GM19240 (cell line): Measurements from ENCODE around the gene PPARD.
"Not testable (repeated sequence)": the region's sequence is repeated elsewhere in the genome, so short reads cannot be mapped to it uniquely, and the experiment has no call there.

Source experiments
- DNase-seq: peaks from one replicate; pipeline ENCODE4 v3.0.0; 2011; ENCODE audit warnings: low spot score; ENCODE audit not compliant: insufficient read length

Gene PPARD

GRCh38 chr6:35312076-35312800 is 30.1 kb upstream of the PPARD start:
- DNase-seq: no peak

GRCh38 chr6:35312807-35313206 is 29.6 kb upstream of the PPARD start:
- no peak for DNase-seq

DNA sequence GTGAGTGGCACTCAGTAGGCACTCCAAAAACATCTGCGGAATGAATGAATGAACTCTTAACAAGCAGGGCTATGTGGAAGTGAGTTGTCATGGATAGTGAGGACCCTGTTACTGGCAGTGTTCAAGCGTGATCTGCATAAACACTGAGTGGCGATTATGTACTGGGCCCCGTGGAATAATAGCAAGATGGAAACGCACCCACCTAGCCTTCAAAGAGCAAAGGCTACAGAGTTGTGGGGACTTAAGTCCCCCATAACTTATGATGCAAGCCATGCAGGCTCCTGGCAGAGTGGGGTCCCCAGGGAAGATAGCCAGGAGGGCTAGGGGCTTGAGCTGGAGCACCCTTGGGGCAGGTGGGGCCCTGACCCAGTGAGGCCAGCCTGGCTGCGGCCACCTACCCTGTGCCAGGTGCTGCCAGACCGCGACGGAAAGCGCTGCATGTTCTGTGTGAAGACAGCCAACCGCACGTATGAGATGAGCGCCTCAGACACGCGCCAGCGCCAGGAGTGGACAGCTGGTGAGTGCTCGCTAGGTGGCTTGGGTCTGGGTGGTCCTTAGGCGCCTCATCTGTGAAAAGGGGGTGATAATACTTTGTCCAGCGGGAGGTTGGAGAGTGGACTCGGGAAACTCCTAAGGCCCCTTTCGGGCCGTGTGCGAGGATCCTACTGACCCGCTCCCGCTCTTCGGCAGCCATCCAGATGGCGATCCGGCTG is 24.7 kb upstream of the PPARD start:
- DNase-seq: no peak

DNA sequence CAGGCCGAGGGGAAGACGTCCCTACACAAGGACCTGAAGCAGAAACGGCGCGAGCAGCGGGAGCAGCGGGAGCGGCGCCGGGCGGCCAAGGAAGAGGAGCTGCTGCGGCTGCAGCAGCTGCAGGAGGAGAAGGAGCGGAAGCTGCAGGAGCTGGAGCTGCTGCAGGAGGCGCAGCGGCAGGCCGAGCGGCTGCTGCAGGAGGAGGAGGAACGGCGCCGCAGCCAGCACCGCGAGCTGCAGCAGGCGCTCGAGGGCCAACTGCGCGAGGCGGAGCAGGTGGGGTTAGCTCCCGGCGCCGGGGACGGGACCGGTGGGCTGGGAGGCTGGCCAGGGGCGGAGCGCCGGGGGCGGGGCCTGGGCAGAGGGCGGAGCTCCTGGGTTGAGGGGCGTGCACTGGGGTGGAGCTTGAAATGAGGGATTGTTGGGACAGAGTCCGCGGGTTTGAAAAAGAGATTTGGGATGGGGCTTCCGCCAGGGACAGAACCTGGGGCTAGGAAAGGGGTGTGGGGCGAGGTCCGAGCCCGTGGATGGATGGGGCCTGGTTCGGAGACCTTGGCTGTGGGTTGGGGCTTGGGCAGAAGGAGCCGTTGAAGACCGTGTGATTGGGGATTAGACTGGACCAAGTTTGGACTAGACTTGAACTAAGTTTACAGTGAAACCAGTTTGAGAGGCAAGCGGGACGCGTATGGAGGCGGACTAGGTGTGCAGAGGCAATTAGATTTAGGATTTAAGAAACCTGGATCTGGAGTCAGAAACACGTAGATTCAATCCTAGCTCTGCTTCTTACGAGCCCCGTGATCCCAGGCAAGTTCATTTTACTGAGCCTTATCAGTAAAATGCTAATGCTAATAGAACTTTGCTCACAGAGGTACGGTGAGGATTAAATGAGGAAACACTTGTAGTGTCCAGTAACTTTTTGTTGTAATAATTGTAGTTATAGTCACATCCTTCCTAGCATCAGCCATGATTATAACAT is 23.9 kb upstream of the PPARD start:
- DNase-seq: no peak

- DNase-seq: no peak
These were observed 22.9 kb upstream of the PPARD start for GRCh38 chr6:35319346-35320030.

DNA sequence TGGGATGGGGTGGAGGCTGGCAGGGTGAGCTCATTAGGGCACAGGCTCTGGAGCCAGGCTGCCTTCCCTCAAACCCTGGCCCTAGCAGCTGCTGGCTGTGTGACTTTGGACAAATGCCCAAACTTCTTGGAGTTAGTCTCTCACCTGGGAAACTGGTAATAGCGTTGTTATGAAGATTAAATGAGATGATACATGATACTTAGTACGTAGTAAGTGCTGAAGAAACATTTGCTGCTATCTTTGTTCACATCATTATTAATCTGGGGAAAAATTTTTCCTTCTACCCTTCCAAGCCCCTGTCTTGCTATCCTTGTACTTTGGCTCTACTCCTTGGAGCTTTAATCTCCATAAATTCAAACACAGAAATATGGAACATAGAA is 22.3 kb upstream of the PPARD start:
- no peak for DNase-seq

GRCh38 chr6:35321091-35321490 is 21.3 kb upstream of the PPARD start:
- DNase-seq: no peak

GRCh38 chr6:35327349-35328027 is 14.9 kb upstream of the PPARD start:
- peak; percentile 75 for DNase-seq

- DNase-seq: no peak
These were observed 14.1 kb upstream of the PPARD start for GRCh38 chr6:35328108-35328723.

GRCh38 chr6:35328965-35329364 is 13.4 kb upstream of the PPARD start:
- DNase-seq: not testable (repeated sequence)

- DNase-seq: no peak
These were observed 11.7 kb upstream of the PPARD start for GRCh38 chr6:35330541-35331119.

DNA sequence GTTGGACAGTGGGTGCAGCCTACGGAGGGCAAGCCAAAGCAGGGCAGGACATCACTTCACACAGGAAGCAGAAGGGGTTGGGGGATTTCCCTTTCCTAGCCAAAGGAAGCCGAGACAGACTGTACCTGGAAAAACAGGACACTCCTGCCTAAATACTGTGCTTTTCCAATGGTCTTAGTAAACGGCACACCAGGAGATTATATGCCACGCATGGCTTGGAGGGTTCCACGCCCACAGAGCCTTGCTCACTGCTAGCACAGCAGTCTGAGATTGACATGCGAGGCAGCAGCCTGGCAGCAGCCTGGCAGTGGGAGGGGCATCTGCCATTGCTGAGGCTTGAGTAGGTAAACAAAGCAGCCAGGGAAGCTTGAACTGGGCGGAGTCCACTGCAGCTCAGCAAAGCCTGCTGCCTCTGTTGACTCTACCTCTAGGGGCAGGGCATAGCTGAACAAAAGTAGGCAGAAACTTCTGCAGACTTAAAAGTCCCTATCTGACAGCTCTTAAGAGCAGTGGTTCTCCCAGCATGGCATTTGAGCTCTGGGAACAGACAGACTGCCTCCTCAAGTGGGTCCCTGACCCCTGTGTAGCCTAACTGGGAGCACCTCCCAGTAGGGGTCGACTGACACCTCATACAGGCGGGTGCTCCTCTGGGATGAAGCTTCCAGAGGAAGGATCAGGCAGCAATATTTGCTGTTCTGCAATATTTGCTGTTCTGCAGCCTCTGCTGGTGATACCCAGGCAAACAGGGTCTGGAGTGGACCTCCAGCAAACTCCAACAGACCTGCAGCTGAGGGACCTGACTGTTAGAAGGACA is 10.1 kb upstream of the PPARD start:
- not testable (repeated sequence) for DNase-seq

GRCh38 chr6:35341557-35341956 is 801 bp upstream of the PPARD start:
- no peak for DNase-seq

GRCh38 chr6:35343092-35343834 is 905 bp downstream of the PPARD start:
- DNase-seq: no peak

- no peak for DNase-seq
These were observed 1.6 kb downstream of the PPARD start for GRCh38 chr6:35343835-35344550.

- DNase-seq: no peak
These were observed 9.1 kb downstream of the PPARD start for GRCh38 chr6:35351422-35351821.

- DNase-seq: no peak
These were observed 10.4 kb downstream of the PPARD start for GRCh38 chr6:35352735-35353134.
